ENCODE measurements around the gene GNB5. TPM values are rescaled to one million over a fixed set of nuclear protein-coding genes. Genes with fewer than 3 reads are reported as not detected.
A peak's percentile ranks its signal among the peaks of the same experiment; 100 is the strongest.

The GNB5 gene
- total and polyA plus RNA-seq, 2 of the 13 experiments (the other 11 are each of a cell fraction or from before 2014, with no cell fraction given): 13.7 to 14.4 TPM

DNA sequence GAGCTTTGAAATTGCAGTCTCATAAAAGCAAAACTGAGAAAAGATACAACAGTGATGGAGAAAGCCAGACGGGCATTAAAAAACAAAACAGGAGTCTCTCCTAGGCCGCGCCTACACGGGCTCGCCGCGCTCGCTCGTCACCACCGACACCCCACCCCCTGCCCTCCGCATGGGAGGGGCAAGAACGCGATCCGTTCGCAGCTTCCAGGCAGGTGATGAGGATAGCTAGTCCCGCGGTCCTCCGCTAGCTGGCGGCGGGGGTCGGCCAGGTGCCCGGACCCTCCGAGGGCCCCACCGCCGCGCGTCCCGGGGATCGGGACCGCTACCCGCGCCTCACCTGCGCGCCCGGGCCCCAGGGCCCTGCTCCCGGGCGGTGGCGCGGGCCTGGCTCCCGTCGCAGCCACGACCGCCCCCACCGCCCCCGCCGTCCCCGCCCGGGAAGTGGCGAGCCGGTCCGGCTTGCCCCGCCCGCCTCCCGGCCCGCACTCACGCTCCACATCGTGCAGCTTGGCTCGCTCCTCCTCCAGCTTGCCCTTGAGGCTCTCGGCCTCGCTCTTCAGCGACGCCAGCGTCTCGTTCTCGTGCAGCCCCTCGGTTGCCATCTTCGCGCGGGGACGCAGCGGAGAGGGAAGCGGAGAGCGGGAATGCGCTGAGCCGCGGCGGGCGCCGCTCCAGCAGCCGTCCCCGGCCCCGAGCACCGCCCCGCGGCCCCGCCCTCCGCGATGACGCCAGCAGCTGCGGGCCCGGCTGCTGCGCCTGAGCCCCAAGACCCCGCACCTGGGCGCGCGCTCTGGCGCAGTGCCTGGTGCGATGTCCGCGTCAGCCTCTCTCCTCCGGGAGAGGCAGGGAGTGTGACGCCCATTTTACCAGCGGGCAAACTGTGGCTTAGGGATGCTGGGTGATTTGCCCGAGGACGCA, 11.7 kb downstream of the GNB5 start (continued):
- TF ChIP-seq, protein P1, sequence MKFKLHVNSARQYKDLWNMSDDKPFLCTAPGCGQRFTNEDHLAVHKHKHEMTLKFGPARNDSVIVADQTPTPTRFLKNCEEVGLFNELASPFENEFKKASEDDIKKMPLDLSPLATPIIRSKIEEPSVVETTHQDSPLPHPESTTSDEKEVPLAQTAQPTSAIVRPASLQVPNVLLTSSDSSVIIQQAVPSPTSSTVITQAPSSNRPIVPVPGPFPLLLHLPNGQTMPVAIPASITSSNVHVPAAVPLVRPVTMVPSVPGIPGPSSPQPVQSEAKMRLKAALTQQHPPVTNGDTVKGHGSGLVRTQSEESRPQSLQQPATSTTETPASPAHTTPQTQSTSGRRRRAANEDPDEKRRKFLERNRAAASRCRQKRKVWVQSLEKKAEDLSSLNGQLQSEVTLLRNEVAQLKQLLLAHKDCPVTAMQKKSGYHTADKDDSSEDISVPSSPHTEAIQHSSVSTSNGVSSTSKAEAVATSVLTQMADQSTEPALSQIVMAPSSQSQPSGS (CRISPR knock-in tag; IDR thresholded peaks at IDR 0.05): peak; percentile 29; the same call in 1 of the 2 replicates
- TF ChIP-seq, protein P2, sequence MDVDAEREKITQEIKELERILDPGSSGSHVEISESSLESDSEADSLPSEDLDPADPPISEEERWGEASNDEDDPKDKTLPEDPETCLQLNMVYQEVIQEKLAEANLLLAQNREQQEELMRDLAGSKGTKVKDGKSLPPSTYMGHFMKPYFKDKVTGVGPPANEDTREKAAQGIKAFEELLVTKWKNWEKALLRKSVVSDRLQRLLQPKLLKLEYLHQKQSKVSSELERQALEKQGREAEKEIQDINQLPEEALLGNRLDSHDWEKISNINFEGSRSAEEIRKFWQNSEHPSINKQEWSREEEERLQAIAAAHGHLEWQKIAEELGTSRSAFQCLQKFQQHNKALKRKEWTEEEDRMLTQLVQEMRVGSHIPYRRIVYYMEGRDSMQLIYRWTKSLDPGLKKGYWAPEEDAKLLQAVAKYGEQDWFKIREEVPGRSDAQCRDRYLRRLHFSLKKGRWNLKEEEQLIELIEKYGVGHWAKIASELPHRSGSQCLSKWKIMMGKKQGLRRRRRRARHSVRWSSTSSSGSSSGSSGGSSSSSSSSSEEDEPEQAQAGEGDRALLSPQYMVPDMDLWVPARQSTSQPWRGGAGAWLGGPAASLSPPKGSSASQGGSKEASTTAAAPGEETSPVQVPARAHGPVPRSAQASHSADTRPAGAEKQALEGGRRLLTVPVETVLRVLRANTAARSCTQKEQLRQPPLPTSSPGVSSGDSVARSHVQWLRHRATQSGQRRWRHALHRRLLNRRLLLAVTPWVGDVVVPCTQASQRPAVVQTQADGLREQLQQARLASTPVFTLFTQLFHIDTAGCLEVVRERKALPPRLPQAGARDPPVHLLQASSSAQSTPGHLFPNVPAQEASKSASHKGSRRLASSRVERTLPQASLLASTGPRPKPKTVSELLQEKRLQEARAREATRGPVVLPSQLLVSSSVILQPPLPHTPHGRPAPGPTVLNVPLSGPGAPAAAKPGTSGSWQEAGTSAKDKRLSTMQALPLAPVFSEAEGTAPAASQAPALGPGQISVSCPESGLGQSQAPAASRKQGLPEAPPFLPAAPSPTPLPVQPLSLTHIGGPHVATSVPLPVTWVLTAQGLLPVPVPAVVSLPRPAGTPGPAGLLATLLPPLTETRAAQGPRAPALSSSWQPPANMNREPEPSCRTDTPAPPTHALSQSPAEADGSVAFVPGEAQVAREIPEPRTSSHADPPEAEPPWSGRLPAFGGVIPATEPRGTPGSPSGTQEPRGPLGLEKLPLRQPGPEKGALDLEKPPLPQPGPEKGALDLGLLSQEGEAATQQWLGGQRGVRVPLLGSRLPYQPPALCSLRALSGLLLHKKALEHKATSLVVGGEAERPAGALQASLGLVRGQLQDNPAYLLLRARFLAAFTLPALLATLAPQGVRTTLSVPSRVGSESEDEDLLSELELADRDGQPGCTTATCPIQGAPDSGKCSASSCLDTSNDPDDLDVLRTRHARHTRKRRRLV (CRISPR knock-in tag; IDR thresholded peaks at IDR 0.05): no peak
- TF ChIP-seq TMF1 (CRISPR knock-in tag; IDR thresholded peaks at IDR 0.05; ENCODE audit: low read depth): 0 out of 2 replicates have a peak, but pooled peaks have one; percentile 29
- TF ChIP-seq JDP2 (CRISPR knock-in tag; IDR thresholded peaks at IDR 0.05; ENCODE audit: borderline replicate concordance): no peak; the same call in 1 of the 2 replicates
- TF ChIP-seq EZH2 (conservative IDR thresholded peaks at IDR 0.05; ENCODE audit: low read depth, low read length): no peak
- peak; percentile 49; the same call in 1 of the 2 replicates for TF ChIP-seq YEATS4 (CRISPR knock-in tag; IDR thresholded peaks at IDR 0.05; ENCODE audit: borderline replicate concordance)
- TF ChIP-seq ZNF263 (CRISPR knock-in tag; IDR thresholded peaks at IDR 0.05): no peak; the same call in 1 of the 2 replicates
- TF ChIP-seq, protein P3, sequence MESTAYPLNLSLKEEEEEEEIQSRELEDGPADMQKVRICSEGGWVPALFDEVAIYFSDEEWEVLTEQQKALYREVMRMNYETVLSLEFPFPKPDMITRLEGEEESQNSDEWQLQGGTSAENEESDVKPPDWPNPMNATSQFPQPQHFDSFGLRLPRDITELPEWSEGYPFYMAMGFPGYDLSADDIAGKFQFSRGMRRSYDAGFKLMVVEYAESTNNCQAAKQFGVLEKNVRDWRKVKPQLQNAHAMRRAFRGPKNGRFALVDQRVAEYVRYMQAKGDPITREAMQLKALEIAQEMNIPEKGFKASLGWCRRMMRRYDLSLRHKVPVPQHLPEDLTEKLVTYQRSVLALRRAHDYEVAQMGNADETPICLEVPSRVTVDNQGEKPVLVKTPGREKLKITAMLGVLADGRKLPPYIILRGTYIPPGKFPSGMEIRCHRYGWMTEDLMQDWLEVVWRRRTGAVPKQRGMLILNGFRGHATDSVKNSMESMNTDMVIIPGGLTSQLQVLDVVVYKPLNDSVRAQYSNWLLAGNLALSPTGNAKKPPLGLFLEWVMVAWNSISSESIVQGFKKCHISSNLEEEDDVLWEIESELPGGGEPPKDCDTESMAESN (CRISPR knock-in tag; conservative IDR thresholded peaks at IDR 0.05): 0 out of 2 replicates have a peak, but pooled peaks have one; percentile 16
- TF ChIP-seq SIN3A (IDR thresholded peaks at IDR 0.05; ENCODE audit: borderline replicate concordance, low read depth, low read length): no peak
- peak; percentile 32; the same call in 1 of the 2 replicates for TF ChIP-seq ZNF34 (CRISPR knock-in tag; IDR thresholded peaks at IDR 0.05; ENCODE audit: borderline replicate concordance)
- TF ChIP-seq IRF2 (CRISPR knock-in tag; IDR thresholded peaks at IDR 0.05): no peak
- TF ChIP-seq REPIN1 (CRISPR knock-in tag; IDR thresholded peaks at IDR 0.05; ENCODE audit: borderline replicate concordance, low read depth): peak; percentile 61; the same call in 1 of the 2 replicates
- TF ChIP-seq TBX2 (CRISPR knock-in tag; IDR thresholded peaks at IDR 0.05; ENCODE audit: borderline replicate concordance): no peak
- TF ChIP-seq, protein P4, sequence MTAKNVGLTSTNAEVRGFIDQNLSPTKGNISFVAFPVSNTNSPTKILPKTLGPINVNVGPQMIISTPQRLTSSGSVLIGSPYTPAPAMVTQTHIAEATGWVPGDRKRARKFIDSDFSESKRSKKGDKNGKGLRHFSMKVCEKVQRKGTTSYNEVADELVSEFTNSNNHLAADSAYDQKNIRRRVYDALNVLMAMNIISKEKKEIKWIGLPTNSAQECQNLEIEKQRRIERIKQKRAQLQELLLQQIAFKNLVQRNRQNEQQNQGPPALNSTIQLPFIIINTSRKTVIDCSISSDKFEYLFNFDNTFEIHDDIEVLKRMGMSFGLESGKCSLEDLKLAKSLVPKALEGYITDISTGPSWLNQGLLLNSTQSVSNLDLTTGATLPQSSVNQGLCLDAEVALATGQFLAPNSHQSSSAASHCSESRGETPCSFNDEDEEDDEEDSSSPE (CRISPR knock-in tag; IDR thresholded peaks at IDR 0.05): peak; percentile 53; the same call in 1 of the 2 replicates
- TF ChIP-seq, protein P5, sequence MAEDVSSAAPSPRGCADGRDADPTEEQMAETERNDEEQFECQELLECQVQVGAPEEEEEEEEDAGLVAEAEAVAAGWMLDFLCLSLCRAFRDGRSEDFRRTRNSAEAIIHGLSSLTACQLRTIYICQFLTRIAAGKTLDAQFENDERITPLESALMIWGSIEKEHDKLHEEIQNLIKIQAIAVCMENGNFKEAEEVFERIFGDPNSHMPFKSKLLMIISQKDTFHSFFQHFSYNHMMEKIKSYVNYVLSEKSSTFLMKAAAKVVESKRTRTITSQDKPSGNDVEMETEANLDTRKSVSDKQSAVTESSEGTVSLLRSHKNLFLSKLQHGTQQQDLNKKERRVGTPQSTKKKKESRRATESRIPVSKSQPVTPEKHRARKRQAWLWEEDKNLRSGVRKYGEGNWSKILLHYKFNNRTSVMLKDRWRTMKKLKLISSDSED (CRISPR knock-in tag; IDR thresholded peaks at IDR 0.05): 0 out of 2 replicates have a peak, but pooled peaks have one; percentile 49
- no peak for TF ChIP-seq GABPA (IDR thresholded peaks at IDR 0.05; ENCODE audit: low read depth, low read length)
- no peak for TF ChIP-seq GABPA (CRISPR knock-in tag; IDR thresholded peaks at IDR 0.05; ENCODE audit: low read depth)

All from HepG2 (cell line).